ENCODE measurements around the gene EXT2.

EXT2 gene

GRCh38 chr11:44083433-44083832 is 12.0 kb upstream of the EXT2 start:
- no peak for DNase-seq (ENCODE audit: low read depth)
- no peak for TF ChIP-seq CTCF (conservative IDR thresholded peaks at IDR 0.05; ENCODE audit: low read depth, low read length)
- H3K4me3 ChIP-seq (ENCODE audit: low read depth, low read length), result no peak overlapping the region

GRCh38 chr11:44083906-44084305 is 11.6 kb upstream of the EXT2 start:
- peak; percentile 78 for DNase-seq (ENCODE audit: low read depth)
- H3K4me3 ChIP-seq (ENCODE audit: low read depth, low read length), result no peak overlapping the region
- TF ChIP-seq CTCF (conservative IDR thresholded peaks at IDR 0.05; ENCODE audit: low read depth, low read length), result no peak

GRCh38 chr11:44085330-44085729 is 10.1 kb upstream of the EXT2 start:
- DNase-seq (ENCODE audit: low read depth), result no peak
- H3K4me3 ChIP-seq (ENCODE audit: low read depth, low read length), result no peak overlapping the region
- no peak for TF ChIP-seq CTCF (conservative IDR thresholded peaks at IDR 0.05; ENCODE audit: low read depth, low read length)

- no peak for TF ChIP-seq CTCF (conservative IDR thresholded peaks at IDR 0.05; ENCODE audit: low read depth, low read length)
- DNase-seq (ENCODE audit: low read depth), result no peak
- H3K4me3 ChIP-seq (ENCODE audit: low read depth, low read length), result no peak overlapping the region
These were observed 7.1 kb upstream of the EXT2 start for GRCh38 chr11:44088377-44088776.

- no peak overlapping the region for H3K4me3 ChIP-seq (ENCODE audit: low read depth, low read length)
- no peak for TF ChIP-seq CTCF (conservative IDR thresholded peaks at IDR 0.05; ENCODE audit: low read depth, low read length)
- no peak for DNase-seq (ENCODE audit: low read depth)
These were observed 6.6 kb upstream of the EXT2 start for GRCh38 chr11:44088871-44089270.

GRCh38 chr11:44090539-44090938 is 4.9 kb upstream of the EXT2 start:
- no peak for TF ChIP-seq CTCF (conservative IDR thresholded peaks at IDR 0.05; ENCODE audit: low read depth, low read length)
- DNase-seq (ENCODE audit: low read depth), result no peak
- H3K4me3 ChIP-seq (ENCODE audit: low read depth, low read length), result no peak overlapping the region

GRCh38 chr11:44094260-44094868 is 1.1 kb upstream of the EXT2 start:
- H3K4me3 ChIP-seq (ENCODE audit: low read depth, low read length), result no peak overlapping the region
- peak; percentile 83 for TF ChIP-seq CTCF (conservative IDR thresholded peaks at IDR 0.05; ENCODE audit: low read depth, low read length)
- DNase-seq (ENCODE audit: low read depth), result peak; percentile 89

Data from choroid plexus epithelial cell (primary cell).